Measurements from ENCODE around the gene ARHGAP24. TPM values are rescaled to one million over a fixed set of nuclear protein-coding genes. Genes with fewer than 3 reads are reported as not detected.
"Not testable (repeated sequence)": the region's sequence is repeated elsewhere in the genome, so short reads cannot be mapped to it uniquely, and the experiment has no call there.

Gene ARHGAP24
- total RNA-seq, 1 donor from 2014 or later = 48.6 TPM

DNA sequence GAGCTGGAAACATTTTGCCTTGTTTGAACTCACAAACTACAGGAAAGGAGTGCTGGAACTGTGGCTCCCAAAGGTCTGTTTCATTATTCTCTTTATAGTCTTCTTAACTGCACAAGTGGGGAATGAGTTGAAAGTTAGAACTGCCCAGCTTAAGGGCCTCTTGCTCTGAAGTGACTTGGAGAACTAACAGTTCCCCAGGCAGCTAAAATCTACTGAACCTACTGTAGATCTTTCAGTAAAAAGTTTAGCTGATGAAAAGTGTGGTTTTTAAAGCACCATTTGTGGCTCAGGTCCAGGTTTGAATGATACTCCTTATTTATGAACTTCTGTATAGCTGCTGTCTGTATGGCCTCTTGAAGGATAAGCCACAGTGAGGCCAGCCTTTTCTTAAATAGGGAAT is 531.1 kb downstream of the ARHGAP24 start:
- no peak for DNase-seq (ENCODE audit: low spot score)

DNA sequence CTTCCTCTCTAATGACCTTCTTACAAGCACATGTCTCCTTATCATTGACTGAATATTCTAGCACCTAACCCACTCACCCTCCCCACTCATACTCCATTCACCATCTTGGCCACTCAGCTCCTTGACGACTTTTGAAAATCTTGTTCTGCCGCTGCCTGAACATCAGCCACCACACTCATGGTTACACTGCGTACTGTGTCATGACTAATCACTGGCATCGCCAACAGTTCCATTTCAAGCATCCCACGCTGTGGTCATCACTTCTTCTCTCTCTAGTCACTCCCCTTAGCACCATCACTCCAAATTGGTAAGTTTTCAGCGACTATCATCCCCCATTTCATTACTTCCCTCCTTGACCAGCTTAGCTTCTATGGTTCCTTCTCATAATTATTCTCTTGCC is 532.1 kb downstream of the ARHGAP24 start:
- no peak for DNase-seq (ENCODE audit: low spot score)

DNA sequence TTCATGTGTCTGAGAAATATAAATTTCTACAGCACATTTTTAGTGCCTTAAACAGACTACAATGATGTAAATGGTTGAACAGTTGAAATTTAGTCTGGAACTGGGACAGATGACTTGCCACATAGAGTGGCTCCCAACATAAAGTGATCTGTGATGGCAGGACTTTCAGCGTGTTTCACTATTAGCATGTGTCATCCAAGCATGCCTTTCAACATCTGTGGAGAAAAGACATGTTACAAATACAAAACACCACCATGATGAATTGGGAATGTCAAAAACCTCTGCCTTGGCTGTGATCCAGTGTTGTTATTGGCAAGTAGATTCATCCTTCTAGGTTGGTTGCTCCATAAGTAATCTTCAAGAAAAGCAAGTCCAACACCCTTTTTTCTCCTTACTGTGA is 536.2 kb downstream of the ARHGAP24 start:
- DNase-seq (ENCODE audit: low spot score) = no peak

DNA sequence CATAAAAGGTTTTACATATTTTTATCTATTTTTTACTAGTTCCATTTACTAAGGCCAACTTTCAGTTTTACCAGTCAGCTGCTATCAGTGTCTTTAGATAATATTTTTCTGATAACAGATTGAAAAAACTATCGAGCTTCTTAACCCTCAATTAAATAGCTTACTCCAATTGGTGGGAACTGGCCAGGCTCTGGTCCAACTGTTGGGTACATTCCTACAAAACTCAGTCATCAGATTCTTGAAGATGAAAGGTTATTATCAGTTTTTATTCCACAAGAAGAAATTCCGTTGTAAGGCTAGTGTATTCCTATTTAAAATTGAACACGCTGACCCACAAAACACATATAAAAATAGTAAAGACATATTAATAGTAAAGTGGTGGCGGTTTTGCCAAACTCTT is 538.7 kb downstream of the ARHGAP24 start:
- no peak for DNase-seq (ENCODE audit: low spot score)

DNA sequence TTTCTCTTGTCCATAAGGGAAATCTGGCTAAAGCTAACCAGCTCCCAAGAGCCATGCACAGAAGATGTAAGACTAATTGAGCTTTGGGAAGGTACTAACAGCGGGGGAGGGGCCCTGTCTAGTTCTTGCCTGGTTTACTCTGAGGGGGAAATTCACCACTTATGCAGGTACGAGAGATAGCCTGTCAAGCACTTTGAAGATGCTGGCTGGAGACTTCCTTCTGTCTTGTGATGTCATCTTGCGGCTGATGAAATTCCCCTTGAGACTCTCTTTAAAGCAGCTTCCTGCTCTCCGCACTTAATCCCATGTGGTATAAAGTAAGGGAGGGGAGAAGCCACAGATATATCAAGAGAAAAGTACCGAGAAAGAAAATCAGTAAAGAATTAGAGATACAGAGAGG is 539.6 kb downstream of the ARHGAP24 start:
- no peak for DNase-seq (ENCODE audit: low spot score)

DNA sequence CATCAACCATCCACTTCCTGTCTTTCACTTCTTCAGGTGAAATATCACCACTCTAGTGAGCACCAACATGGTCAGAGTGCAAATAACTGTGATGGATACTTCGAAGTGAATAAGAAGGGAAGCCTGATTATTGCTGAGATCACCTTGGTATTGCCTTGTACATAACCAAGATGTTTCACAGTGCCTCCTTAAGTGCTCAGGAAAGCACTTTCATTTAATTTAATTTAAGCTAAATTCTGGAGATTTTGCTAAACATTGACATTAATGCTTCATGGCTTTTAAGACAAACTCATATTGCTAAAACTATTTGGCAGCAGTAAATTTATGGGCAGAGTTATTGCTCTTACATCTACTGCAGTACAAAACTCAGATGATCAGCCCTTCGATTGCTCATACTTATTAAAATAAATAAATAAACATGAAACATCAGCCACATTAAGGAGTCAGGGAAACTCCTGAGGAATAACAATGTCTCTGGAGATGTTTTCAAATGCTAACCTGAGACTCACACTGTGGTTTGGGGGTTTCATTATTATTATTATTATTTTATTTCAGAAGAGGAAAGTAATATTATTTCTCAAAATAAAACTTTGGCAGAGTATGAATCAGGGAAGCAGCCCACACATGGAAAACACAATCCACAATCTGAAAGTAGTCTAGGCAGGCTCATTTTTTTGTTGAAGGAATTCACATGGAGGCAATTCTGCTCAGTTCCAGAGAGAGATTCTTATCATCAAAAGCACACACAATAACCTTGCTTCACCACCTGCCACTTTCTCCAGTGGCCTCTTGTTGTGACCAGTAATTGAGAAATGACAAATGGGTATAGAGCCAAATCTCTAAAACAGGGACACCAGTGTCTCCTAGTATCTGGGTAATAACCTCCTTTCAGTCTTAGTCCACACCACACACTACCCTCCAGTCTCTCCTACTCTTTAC is 540.7 kb downstream of the ARHGAP24 start:
- DNase-seq (ENCODE audit: low spot score) = no peak

DNA sequence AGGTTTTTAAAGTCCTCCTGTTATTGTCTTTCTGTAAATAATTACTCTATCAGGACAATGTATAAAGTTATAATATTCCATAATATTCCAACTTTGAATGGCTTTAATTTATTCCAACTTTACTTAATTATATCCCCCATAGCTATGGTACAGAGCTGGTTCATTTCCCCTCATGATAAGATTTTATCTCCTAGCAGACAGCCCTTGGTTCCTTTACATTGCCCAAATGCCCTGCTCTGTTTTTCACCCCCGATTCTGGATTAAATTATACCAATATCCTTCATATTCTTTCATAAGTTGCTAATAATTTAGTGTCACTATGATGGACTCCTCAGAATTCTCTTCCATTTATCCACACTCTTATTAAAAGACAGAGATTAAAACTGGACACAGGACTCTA is 544.4 kb downstream of the ARHGAP24 start:
- no peak for DNase-seq (ENCODE audit: low spot score)

DNA sequence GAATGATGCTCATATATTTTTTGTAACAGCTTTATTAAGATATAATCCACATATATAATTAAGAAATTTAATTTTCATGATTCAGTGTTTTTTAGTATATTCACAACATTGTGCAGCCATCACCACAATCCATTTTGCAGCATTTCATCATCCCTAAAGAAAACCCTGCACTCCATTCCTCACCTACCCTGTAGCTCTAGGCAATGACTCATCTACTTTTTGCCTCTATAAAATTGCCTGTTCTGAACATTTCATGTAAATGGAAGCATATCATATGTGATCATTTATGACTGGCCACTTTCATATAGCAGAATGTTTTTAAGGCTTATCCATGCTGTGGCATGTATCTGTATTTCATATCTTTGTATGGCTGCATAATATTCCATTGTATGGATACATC is 545.0 kb downstream of the ARHGAP24 start:
- DNase-seq (ENCODE audit: low spot score) = no peak

DNA sequence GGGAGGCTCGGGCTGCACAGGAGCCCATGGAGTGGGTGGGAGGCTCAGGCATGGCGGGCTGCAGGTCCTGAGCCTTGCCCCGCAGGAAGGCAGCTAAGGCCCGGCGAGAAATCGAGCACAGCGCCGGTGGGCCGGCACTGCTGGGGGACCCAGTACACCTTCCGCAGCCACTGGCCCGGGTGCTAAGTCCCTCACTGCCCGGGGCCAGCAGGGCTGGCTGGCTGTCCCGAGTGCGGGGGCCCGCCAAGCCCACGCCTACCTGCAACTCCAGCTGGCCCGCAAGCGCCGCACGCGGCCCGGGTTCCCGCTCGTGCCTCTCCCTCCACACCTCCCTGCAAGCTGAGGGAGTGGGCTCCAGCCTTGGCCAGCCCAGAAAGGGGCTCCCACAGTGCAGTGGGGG is 546.7 kb downstream of the ARHGAP24 start:
- not testable (repeated sequence) for DNase-seq (ENCODE audit: low spot score)

DNA sequence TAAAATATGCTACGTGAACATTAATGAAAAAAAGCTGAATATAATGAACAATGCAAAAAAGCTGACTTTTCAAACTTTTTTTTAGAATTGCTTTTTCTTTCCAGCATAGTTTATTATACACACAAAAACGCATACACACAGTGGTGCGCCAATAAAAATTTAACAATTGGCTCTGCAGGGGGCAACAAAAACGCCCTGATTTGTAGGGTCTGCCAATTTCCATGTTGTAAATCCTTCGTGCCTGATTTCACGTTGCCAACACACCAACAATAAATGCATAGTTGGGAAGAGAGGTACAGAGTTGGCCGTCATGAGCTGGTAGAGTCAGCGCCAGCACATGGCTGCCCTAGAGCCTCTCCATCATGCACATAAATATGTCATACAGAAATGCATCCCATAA is 551.8 kb downstream of the ARHGAP24 start:
- DNase-seq (ENCODE audit: low spot score) = no peak

DNA sequence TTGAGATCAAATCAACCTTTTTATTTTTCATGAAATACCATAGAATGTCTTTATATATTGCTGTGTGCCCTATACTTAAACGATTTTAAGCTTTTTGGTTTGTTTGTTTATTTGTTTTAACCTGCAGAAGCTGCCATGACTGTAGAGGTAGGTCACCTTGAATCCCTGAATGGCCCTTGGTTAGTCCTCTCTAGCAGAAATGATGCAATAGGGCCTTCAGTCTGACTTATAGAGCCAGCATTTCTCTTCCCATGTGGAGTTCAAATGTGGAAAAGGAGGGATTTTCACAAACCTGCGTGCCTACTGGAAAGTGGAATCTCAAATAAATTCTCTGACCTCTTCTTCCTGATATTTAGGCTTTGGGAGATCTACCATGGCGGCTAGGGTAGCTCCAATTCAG is 557.0 kb downstream of the ARHGAP24 start:
- no peak for DNase-seq (ENCODE audit: low spot score)

DNA sequence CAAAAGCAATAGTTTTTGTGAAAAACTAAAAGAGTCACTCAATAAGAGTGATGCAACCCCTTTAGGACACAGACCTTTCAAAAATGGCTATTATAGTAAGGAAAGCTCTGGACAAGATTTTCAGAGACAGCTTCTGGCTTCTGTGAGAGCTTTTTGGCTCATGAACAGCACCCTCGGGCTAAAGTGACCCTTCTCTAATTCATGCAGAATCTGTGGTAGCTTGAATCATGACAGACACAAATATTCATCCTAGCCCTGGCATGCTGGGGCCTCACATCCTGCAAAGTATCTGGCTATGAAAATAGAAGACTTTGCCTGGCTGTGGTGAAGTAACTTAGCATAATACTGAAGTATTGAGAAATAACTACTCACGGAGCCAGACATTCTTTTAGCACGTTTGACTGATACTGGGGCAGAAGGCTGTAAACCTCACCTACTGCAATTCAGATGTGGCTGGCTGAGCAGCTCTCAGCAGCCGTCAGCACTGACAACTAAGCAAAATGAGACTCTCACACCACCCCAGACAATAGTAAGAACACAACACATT is 557.6 kb downstream of the ARHGAP24 start:
- DNase-seq (ENCODE audit: low spot score) = no peak

DNA sequence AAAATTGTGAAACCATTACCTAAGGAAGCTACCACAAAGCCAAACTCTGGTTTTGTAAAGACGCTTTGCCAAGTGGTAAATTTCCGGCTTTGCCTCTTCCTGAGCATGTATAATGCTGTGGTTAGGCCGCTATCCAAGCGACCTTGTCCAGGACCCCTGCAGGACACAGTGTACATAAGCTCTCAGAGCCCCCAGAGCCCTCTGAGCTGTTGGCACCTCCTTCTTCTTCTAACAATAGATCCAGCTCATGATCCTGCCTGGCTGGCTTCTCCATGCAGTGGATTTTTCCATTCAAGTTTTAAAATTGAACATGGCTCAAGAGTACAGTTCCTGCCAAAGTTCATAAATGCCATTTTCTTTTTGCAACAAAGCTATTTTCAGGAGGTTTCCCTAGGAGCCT is 558.2 kb downstream of the ARHGAP24 start:
- no peak for DNase-seq (ENCODE audit: low spot score)

DNA sequence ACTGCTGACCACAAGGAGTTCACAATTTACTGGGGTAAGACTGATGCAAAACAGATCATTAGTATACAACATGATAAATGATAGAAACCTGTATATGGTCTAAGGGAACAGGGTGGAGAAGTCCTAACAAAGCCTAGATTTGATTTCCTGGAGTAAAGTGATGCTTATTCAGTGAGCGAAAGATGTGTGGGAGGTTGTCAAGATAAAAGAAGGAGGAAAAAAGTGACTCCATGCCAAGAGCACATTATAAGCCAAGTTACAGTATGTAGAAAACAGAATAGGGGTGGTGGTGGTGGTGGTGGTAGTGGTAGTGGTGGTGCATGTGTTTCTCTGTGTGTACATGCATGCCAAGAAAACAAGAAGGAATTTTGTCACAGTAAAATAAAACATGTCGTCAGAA is 559.7 kb downstream of the ARHGAP24 start:
- no peak for DNase-seq (ENCODE audit: low spot score)

DNA sequence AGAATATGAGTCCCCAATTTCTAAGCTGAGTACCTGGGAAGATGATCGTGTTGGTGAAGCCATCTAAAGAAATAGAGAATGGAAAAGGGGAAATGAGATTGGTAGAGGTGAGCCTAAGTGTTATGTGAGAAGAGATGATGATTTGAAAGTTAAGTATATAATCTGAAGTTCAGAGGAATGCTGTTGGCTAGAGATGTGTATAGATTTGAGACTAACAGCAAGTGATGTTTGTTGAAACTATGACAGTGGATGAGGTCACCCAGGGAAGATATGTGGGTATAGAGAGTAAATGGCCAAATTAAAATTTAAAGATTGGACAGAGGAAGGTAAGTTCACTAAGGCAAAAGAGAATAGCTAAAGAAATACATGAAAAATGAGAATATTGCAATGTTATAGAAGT is 560.7 kb downstream of the ARHGAP24 start:
- DNase-seq (ENCODE audit: low spot score) = no peak

DNA sequence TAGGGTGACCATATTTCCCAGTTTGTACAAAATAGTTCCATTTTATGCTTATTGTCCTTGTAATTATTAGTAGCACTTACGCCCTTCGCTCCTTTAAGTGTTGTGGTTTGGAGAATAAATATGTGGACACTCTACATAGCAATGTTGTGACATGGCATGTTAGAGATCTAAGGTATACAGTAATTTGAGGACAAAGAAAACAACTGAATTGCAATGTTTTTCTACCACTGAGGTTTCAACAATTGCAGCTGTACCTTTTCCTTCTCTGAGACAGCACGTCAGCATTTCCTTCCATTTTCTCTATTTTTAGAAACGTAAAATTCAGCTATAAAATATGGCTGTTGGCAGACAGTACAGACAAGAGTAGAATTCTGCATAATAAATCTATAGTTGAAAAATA is 561.8 kb downstream of the ARHGAP24 start:
- DNase-seq (ENCODE audit: low spot score) = no peak

DNA sequence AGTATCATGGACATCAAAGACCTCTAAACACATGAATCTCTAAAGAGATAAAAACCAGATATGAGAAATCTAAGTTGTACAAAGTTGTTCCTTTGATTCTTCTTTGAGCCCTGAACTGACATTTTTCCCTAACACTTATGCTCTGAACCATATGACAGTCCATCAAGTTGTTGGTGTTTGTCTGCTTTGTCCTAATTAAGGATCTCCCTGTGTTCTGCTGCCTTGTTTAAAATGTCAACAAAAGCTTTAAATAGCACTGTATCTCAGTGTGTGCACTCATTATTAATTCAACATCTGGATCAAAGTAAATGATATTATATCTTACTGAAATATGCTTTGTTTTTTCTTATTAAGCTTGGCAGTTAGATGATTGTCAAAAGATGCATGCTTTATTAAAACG is 563.1 kb downstream of the ARHGAP24 start:
- DNase-seq (ENCODE audit: low spot score) = no peak

DNA sequence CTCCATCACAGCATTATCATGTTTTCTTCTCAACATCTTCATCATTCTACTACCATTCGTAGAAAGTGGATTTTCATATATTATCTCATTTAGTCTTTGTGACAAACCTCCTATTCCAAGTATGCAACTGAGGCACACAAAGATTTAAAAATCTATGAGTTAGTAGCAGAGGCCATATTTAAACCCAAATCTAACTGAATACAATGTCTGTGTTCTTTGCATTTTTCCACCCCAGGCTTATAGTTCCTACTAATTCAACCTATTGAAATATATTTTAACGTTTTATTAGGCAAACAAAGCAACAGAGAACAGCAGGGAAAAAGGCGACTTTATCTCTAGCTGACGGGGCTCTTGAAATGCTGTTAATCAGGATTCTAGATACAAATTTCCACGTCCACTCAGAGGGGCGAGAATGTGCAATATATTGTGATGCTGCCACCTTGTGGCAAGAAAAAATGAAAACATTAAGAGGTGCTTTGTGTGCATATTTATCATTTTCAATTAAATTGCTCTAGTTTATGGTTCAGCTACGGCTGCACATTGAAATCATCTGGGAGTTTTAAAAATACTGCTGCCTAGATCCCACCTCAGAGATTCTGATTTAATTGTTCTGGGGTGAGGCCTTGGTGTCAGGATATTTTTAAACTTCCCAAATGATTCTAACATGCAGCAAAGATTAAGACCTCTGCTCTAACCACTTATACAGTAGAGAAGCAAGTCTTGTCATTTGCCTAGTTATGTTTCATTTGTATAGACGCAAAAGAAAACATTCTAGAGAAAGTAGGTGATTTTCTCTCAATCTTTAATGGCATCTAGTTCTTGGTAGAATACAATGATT is 569.0 kb downstream of the ARHGAP24 start:
- DNase-seq (ENCODE audit: low spot score) = no peak

DNA sequence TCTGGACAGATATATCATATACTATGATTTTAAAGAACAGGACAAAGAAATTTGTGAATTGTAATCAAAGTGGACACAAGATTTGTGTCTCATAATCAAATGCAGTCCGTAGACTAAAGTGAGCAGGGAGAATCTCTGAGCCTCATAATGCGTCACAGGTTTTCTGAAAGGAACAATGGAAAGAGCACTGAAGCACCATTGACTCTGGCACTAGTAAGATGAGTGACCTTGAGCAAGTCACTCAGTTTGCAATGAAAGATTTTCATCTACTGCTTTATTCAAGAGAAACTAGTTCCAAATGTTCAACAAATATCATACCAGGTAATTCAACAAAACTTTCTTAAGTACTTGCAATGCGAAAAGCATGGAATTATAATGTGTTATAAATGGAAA is 569.6 kb downstream of the ARHGAP24 start:
- no peak for DNase-seq (ENCODE audit: low spot score)

DNA sequence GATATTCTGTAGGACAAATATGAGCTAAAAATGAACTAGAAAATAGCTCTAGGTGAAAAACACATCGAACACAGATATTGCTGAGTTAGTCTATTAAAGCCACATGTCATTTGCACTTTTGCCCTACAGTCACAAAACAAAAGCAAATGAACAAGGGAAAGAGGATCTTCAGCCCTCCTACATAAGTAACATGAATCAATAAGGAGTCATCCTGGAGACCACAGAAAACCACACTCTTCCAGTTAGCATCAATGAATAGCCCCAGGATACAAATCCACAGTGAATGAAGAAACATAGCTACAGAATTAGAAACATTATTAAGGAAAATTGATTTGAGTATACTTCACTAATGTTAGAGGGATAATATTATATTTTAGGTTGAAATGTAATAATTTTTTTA is 573.5 kb downstream of the ARHGAP24 start:
- DNase-seq (ENCODE audit: low spot score) = no peak

DNA sequence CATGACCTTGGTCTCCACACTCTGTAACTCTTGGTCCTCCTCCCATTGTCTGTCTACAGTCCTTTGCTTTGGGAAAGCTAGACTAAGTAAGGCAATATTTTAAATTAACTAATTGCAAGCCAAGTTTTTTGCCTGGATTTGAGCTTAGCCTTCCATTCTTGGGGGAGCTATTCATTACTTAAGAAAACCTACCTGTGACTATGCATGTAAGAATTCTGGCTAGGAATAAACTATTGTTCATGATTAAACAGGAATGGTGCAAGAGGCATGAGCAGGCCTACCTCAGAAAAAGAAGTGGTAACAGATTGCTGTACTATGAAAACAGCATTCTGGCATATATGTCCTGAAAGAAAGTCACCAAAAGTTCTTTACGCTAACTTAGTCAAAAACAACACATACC is 575.5 kb downstream of the ARHGAP24 start:
- DNase-seq (ENCODE audit: low spot score) = no peak
